HepG2 (cell line): ENCODE measurements around the gene ANKRD6.

Experiments used
- MTERF4 ChIP-seq: sonication (generic); formaldehyde crosslinking; IDR thresholded peaks from 2 replicates; pipeline ENCODE4 v1.8.0; 2023; ENCODE audit warnings: mild to moderate bottlenecking, missing genetic modification reagents
- PCBP1 ChIP-seq: fragments of 200-400 bp; formaldehyde crosslinking; IDR thresholded peaks from 2 replicates; pipeline ENCODE4 v1.6.1; 2017; ENCODE audit warnings: mild to moderate bottlenecking, low read depth, low read length, borderline replicate concordance
- RAD21 ChIP-seq: fragments of 450-650 bp; formaldehyde crosslinking; IDR thresholded peaks from 2 replicates; pipeline ENCODE4 v1.5.0; 2020; ENCODE audit warnings: mild to moderate bottlenecking
- SSRP1 ChIP-seq: IDR thresholded peaks from 2 replicates; pipeline ENCODE4 v1.6.1; 2016; ENCODE audit warnings: control low read depth
- ZNF10 ChIP-seq: sonication (generic); formaldehyde crosslinking; IDR thresholded peaks from 2 replicates; pipeline ENCODE4 v1.4.0; 2020; ENCODE audit warnings: mild to moderate bottlenecking, low read depth, missing genetic modification reagents, borderline replicate concordance
- ZNF207 ChIP-seq: fragments of 450-650 bp; IDR thresholded peaks from 2 replicates; pipeline ENCODE4 v1.6.1; 2016; ENCODE audit warnings: antibody characterized with exemption, borderline replicate concordance

GRCh38 chr6:89650579-89650978 lies 217.6 kb downstream of the ANKRD6 start:
- TF ChIP-seq MTERF4 (CRISPR knock-in tag) (no peak), SSRP1 (no peak), ZNF207 (no peak), RAD21 (no peak), PCBP1 (no peak), ZNF10 (CRISPR knock-in tag) (no peak)
